Mesenchymal stem cell (in vitro differentiated cells and primary cell): ENCODE data around the gene TEF.
A peak's percentile ranks its signal among the peaks of the same experiment; 100 is the strongest.

Experiments used
- DNase-seq: peaks from one replicate; pipeline ENCODE4 v3.0.0-alpha.2; 2013
- H2AFZ ChIP-seq: one replicate; pipeline ENCODE4 v1.6.1; 2013; ENCODE audit warnings: low read depth, mild to moderate bottlenecking, control low read depth, inconsistent platforms, low read length, moderate library complexity
- H2AK5ac ChIP-seq: 2 replicates; pipeline ENCODE4 v1.6.1; 2013; ENCODE audit warnings: low read length, moderate library complexity, mild to moderate bottlenecking, inconsistent platforms; ENCODE audit not compliant: severe bottlenecking
- H2BK120ac ChIP-seq: one replicate; pipeline ENCODE4 v1.6.1; 2013; ENCODE audit warnings: low read depth, mild to moderate bottlenecking, inconsistent platforms, low read length, moderate library complexity
- H2BK12ac ChIP-seq, 2 experiments: one replicate each; pipeline ENCODE4 v1.6.1; 2013; ENCODE audit warnings: inconsistent platforms in 2 of 2, low read length in 2 of 2, mild to moderate bottlenecking in 2 of 2, moderate library complexity in 2 of 2, control low read depth in 1 of 2
- H2BK15ac ChIP-seq: one replicate; pipeline ENCODE4 v1.6.1; 2013; ENCODE audit warnings: mild to moderate bottlenecking, low read depth, inconsistent platforms; ENCODE audit not compliant: poor library complexity, severe bottlenecking
- H2BK5ac ChIP-seq: 2 replicates; pipeline ENCODE4 v1.6.1; 2013; ENCODE audit warnings: low read depth, mild to moderate bottlenecking, low read length, control low read depth, inconsistent platforms; ENCODE audit not compliant: poor library complexity, severe bottlenecking
- H3K14ac ChIP-seq, 2 experiments: one replicate each; pipeline ENCODE4 v1.6.1; 2013; ENCODE audit warnings: inconsistent platforms in 2 of 2, low read length in 2 of 2, control low read depth in 1 of 2, mild to moderate bottlenecking in 1 of 2, moderate library complexity in 1 of 2
- H3K18ac ChIP-seq, 2 experiments: one replicate each; pipeline ENCODE4 v1.6.1; 2013; ENCODE audit warnings: inconsistent platforms in 2 of 2, low read length in 2 of 2, control low read depth in 1 of 2, low read depth in 1 of 2, mild to moderate bottlenecking in 1 of 2
- H3K23ac ChIP-seq, 2 experiments: one replicate each; pipeline ENCODE4 v1.6.1; 2013; ENCODE audit warnings: inconsistent platforms in 2 of 2, low read length in 2 of 2, mild to moderate bottlenecking in 2 of 2, moderate library complexity in 2 of 2, control low read depth in 1 of 2
- H3K27ac ChIP-seq: 2 replicates; pipeline ENCODE4 v1.5.1; 2013; ENCODE audit warnings: mild to moderate bottlenecking, moderate library complexity, low read length, control low read depth, inconsistent platforms; ENCODE audit not compliant: poor library complexity, severe bottlenecking
- H3K27me3 ChIP-seq, 2 experiments: 2 replicates each; pipeline versions ENCODE4 v1.6.1 to v1.7.0; 2013; ENCODE audit warnings: low read length in 2 of 2, mild to moderate bottlenecking in 2 of 2, moderate library complexity in 2 of 2, control low read depth in 1 of 2, inconsistent platforms in 1 of 2; ENCODE audit not compliant: control insufficient read depth in 1 of 2, insufficient read depth in 1 of 2
- H3K36me3 ChIP-seq, 2 experiments: 2 replicates each; pipeline versions ENCODE4 v1.6.1 to v1.7.0; 2013; ENCODE audit warnings: low read length in 2 of 2, control low read depth in 1 of 2, inconsistent platforms in 1 of 2, low read depth in 1 of 2, mild to moderate bottlenecking in 1 of 2; ENCODE audit not compliant: insufficient read depth in 2 of 2, control insufficient read depth in 1 of 2
- H3K4ac ChIP-seq, 2 experiments: one replicate each; pipeline ENCODE4 v1.6.1; 2013; ENCODE audit warnings: inconsistent platforms in 2 of 2, low read length in 2 of 2, mild to moderate bottlenecking in 2 of 2, moderate library complexity in 2 of 2, control low read depth in 1 of 2, low read depth in 1 of 2
- H3K4me1 ChIP-seq: 2 replicates; pipeline ENCODE4 v1.6.1; 2013; ENCODE audit warnings: low read depth, low read length, control low read depth; ENCODE audit not compliant: control insufficient read depth, insufficient read depth
- H3K4me2 ChIP-seq: 2 replicates; pipeline ENCODE4 v1.6.1; 2013; ENCODE audit warnings: low read length, mild to moderate bottlenecking, inconsistent platforms; ENCODE audit not compliant: poor library complexity, severe bottlenecking
- H3K4me3 ChIP-seq, 2 experiments: 2 replicates each; pipeline versions ENCODE4 v1.5.1 to v1.7.0; 2013; ENCODE audit warnings: low read length in 2 of 2, mild to moderate bottlenecking in 2 of 2, control low read depth in 1 of 2, low read depth in 1 of 2; ENCODE audit not compliant: insufficient read depth in 1 of 2
- H3K79me1 ChIP-seq: replicated peaks from 2 replicates; pipeline ENCODE4 v1.6.1; 2013; ENCODE audit warnings: mild to moderate bottlenecking, control low read depth, low read length, inconsistent platforms; ENCODE audit not compliant: poor library complexity, severe bottlenecking
- H3K9ac ChIP-seq: 2 replicates; pipeline ENCODE4 v1.7.0; 2013; ENCODE audit warnings: mild to moderate bottlenecking, low read length, moderate library complexity
- H3K9me3 ChIP-seq: 2 replicates; pipeline ENCODE4 v1.7.0; 2013; ENCODE audit warnings: mild to moderate bottlenecking, low read length; ENCODE audit not compliant: control insufficient read depth
- H4K8ac ChIP-seq: one replicate; pipeline ENCODE4 v1.6.1; 2013; ENCODE audit warnings: inconsistent platforms, mild to moderate bottlenecking, low read length, moderate library complexity
- H4K91ac ChIP-seq: one replicate; pipeline ENCODE4 v1.6.1; 2013; ENCODE audit warnings: mild to moderate bottlenecking, low read length, inconsistent platforms
- WGBS: methylation state at CpG from one replicate; pipeline ENCODE4 v1.1.7; 2013; ENCODE audit warnings: mixed read lengths; 5-methylcytosine and 5-hydroxymethylcytosine counted together

Gene TEF

GRCh38 chr22:41343717-41344116, 38.0 kb upstream of the TEF start:
- 91% methylated on average over 9 of the region's 9 CpGs for WGBS
- no peak overlapping the region for H2BK12ac ChIP-seq
- no peak overlapping the region for H3K9ac ChIP-seq
- H3K4me2 ChIP-seq, result no peak overlapping the region
- no peak overlapping the region for H4K91ac ChIP-seq
- peaks cover 85 to 90% of the 10 kb centered on the region in 2 experiments for H3K36me3 ChIP-seq
- no peak for DNase-seq
- H3K14ac ChIP-seq, result no peak overlapping the region
- no peak overlapping the region for H3K4ac ChIP-seq
- no peak overlapping the region for H2BK15ac ChIP-seq
- H2BK5ac ChIP-seq, result no peak overlapping the region
- peaks cover 25% of the 10 kb centered on the region for H3K79me1 ChIP-seq
- H4K8ac ChIP-seq, result no peak overlapping the region
- no peak overlapping the region for H2AK5ac ChIP-seq
- no peak overlapping the region for H3K18ac ChIP-seq
- H3K27me3 ChIP-seq, result no peaks in the 10 kb centered on the region
- peaks cover 21% of the 10 kb centered on the region for H3K4me1 ChIP-seq
- H2BK120ac ChIP-seq, result no peak overlapping the region
- no peak overlapping the region for H3K27ac ChIP-seq
- no peak overlapping the region for H3K4me3 ChIP-seq
- H3K23ac ChIP-seq, result no peak overlapping the region
- no peaks in the 10 kb centered on the region for H3K9me3 ChIP-seq
- H2AFZ ChIP-seq, result no peak overlapping the region

- peaks cover 29% of the 10 kb centered on the region for H3K79me1 ChIP-seq
- no peak overlapping the region for H3K23ac ChIP-seq
- peak overlapping the region; percentile 22 for H4K91ac ChIP-seq
- H3K9ac ChIP-seq, result no peak overlapping the region
- H2BK5ac ChIP-seq, result no peak overlapping the region
- no peak overlapping the region for H3K4me3 ChIP-seq
- H3K14ac ChIP-seq, result no peak overlapping the region
- H2BK120ac ChIP-seq, result no peak overlapping the region
- H2BK15ac ChIP-seq, result no peak overlapping the region
- no peak overlapping the region for H4K8ac ChIP-seq
- H2AFZ ChIP-seq, result no peak overlapping the region
- H3K27me3 ChIP-seq, result no peaks in the 10 kb centered on the region
- no peaks in the 10 kb centered on the region for H3K9me3 ChIP-seq
- no peak overlapping the region for H2BK12ac ChIP-seq
- H3K4ac ChIP-seq, result no peak overlapping the region
- H3K27ac ChIP-seq, result no peak overlapping the region
- H3K4me2 ChIP-seq, result no peak overlapping the region
- DNase-seq, result no peak
- H3K18ac ChIP-seq, result no peak overlapping the region
- no peak overlapping the region for H2AK5ac ChIP-seq
- peaks cover 86 to 90% of the 10 kb centered on the region in 2 experiments for H3K36me3 ChIP-seq
- WGBS, result 95% methylated on average over 10 of the region's 11 CpGs
- H3K4me1 ChIP-seq, result peaks cover 17% of the 10 kb centered on the region
Measured at GRCh38 chr22:41344189-41344788, 37.5 kb upstream of the TEF start.

GRCh38 chr22:41345807-41346335, 35.9 kb upstream of the TEF start:
- Histone ChIP-seq H4K91ac (peak overlapping the region; percentile 29), H2BK12ac (no peak overlapping the region), H2BK15ac (no peak overlapping the region), H4K8ac (no peak overlapping the region), H3K14ac (no peak overlapping the region), H3K27ac (no peak overlapping the region), H2AFZ (no peak overlapping the region), H2AK5ac (no peak overlapping the region), H3K79me1 (peaks cover 31% of the 10 kb centered on the region), H3K9ac (no peak overlapping the region), H3K18ac (no peak overlapping the region), H2BK5ac (no peak overlapping the region), H3K4me2 (no peak overlapping the region), H2BK120ac (no peak overlapping the region), H3K4me3 (no peak overlapping the region), H3K4ac (no peak overlapping the region), H3K9me3 (no peaks in the 10 kb centered on the region), H3K36me3 (peaks cover 80 to 90% of the 10 kb centered on the region in 2 experiments), H3K27me3 (no peaks in the 10 kb centered on the region), H3K23ac (no peak overlapping the region), H3K4me1 (peaks cover 12% of the 10 kb centered on the region)
- 98% methylated on average over 24 of the region's 24 CpGs for WGBS
- no peak for DNase-seq

- Histone ChIP-seq H3K79me1 (peaks cover 30% of the 10 kb centered on the region), H3K27ac (no peak overlapping the region), H2BK5ac (no peak overlapping the region), H3K4me1 (peaks cover 18% of the 10 kb centered on the region), H3K4me3 (no peak overlapping the region), H2BK12ac (no peak overlapping the region), H3K4ac (no peak overlapping the region), H3K36me3 (peaks cover 85 to 93% of the 10 kb centered on the region in 2 experiments), H3K23ac (no peak overlapping the region), H2BK15ac (no peak overlapping the region), H4K8ac (no peak overlapping the region), H3K14ac (no peak overlapping the region), H3K18ac (no peak overlapping the region), H2AFZ (no peak overlapping the region), H2BK120ac (no peak overlapping the region), H4K91ac (no peak overlapping the region), H3K9ac (no peak overlapping the region), H3K27me3 (no peaks in the 10 kb centered on the region), H3K9me3 (no peaks in the 10 kb centered on the region), H3K4me2 (no peak overlapping the region), H2AK5ac (no peak overlapping the region)
- WGBS, result 97% methylated on average over 17 of the region's 18 CpGs
- DNase-seq, result no peak
Measured at GRCh38 chr22:41347066-41347859, 34.5 kb upstream of the TEF start.
